Heart right ventricle (tissue), 16 donors: ENCODE measurements around the gene SERTAD2. TPM values are rescaled to one million over a fixed set of nuclear protein-coding genes. Genes with fewer than 3 reads are reported as not detected.
A peak's percentile ranks its signal among the peaks of the same experiment; 100 is the strongest.

Source experiments
- ATAC-seq, 8 donors: fragments of 200-7000 bp; cut with Tn5 transposase; one replicate each; pipeline ENCODE4 v1.9.1; 2020; ENCODE audit warnings: mild to moderate bottlenecking in 8 of 8, moderate library complexity in 8 of 8, moderate number of reproducible peaks in 1 of 8
- DNase-seq, 2 donors: peaks; one replicate each; pipeline ENCODE4 v3.0.0-alpha.2; 2020
- H3K27ac ChIP-seq, 10 donors: fragments of 200-600 bp; sonication (generic) in 2 of 10; one replicate each; pipeline versions ENCODE4 v1.5.0 to v1.8.0; 2020 to 2022; ENCODE audit warnings: mild to moderate bottlenecking in 3 of 10
- H3K27me3 ChIP-seq, 7 donors: fragments of 200-600 bp; one replicate each; pipeline ENCODE4 v1.8.0; 2021 to 2022; ENCODE audit warnings: mild to moderate bottlenecking in 2 of 7
- H3K36me3 ChIP-seq, 9 donors: fragments of 200-600 bp; sonication (generic) in 1 of 9; one replicate each; pipeline versions ENCODE4 v1.5.0 to v1.8.0; 2020 to 2022; ENCODE audit warnings: mild to moderate bottlenecking in 2 of 9
- H3K4me1 ChIP-seq, 9 donors: fragments of 200-600 bp; sonication (generic) in 1 of 9; one replicate each; pipeline versions ENCODE4 v1.5.0 to v1.8.0; 2020 to 2022; ENCODE audit warnings: mild to moderate bottlenecking in 4 of 9
- H3K4me3 ChIP-seq, 10 donors: fragments of 200-600 bp; sonication (generic) in 2 of 10; one replicate each; pipeline versions ENCODE4 v1.5.0 to v1.8.0; 2020 to 2022; ENCODE audit warnings: mild to moderate bottlenecking in 7 of 10, moderate library complexity in 2 of 10
- H3K9me3 ChIP-seq, 11 donors: fragments of 200-600 bp in 10 of 11; sonication (generic) in 2 of 11; one replicate each; pipeline versions ENCODE4 v1.5.0 to v1.8.0; 2013 to 2022; ENCODE audit warnings: mild to moderate bottlenecking in 2 of 11, control low read depth in 1 of 11, moderate library complexity in 1 of 11
- CTCF ChIP-seq, 9 donors: fragments of 200-600 bp; sonication (generic) in 2 of 9; IDR thresholded peaks; one replicate each; pipeline versions ENCODE4 v1.5.0 to v1.8.0; 2021 to 2022; ENCODE audit warnings: antibody characterized with exemption in 9 of 9, mild to moderate bottlenecking in 5 of 9, moderate library complexity in 1 of 9
- WGBS, 2 donors: extraction: QIAGEN DNeasy Blood & Tissue Kit; methylation state at CpG; one replicate each; pipeline ENCODE4 v1.1.7; 2013; ENCODE audit warnings: inconsistent platforms in 1 of 2; 5-methylcytosine and 5-hydroxymethylcytosine counted together
- intact Hi-C, 10 donors: fragments of 100-400 bp; cut with DNase I; formaldehyde crosslinking; loops; one replicate each; pipeline versions ENCODE4 v1.11.1 to v1.14.2; 2022
- polyA plus RNA-seq, 2 donors: library from polyadenylated mRNA; stranded (reverse); fragments of 200-250 nt; gene quantifications; one replicate each; pipeline ENCODE4 v1.2.3, GENCODE V29; 2013
- total RNA-seq, 10 donors: library from RNA; stranded (reverse); fragmentation: NEBNext Ultra II Directional in 3 of 10; extraction: Animal tissue kit (Norgen Biotek cat#: 25700) in 3 of 10; gene quantifications; one replicate each; pipeline versions ENCODE4 v1.2.1 to v1.2.4, GENCODE V29; 2021 to 2023
- donor health status: Arrhythmogenic right ventricular cardiomyopathy.
- donor health status: ischemic (EF 13 %, LVEDD 7.1; RV severe dilation, severe dysfunction).
- donor health status: healthy with polysubstance abuse.
- donor health status: DM: no; HTN: yes; CAD: no.
- donor health status: DM: no; HTN: no; CAD: no.
- donor health status: ischemic (EF 25% LVEDD 6.9; RV normal size, moderate dysfunction).
- donor health status: ischemic (EF 25% LVEDD 5.7; RV mildly dilated, moderate dysfunction).
- donor health status: healthy.
- donor health status: DM: yes; HTN: yes; CAD: no.
- donor health status: Ischemic cardiomyopathy.
- donor health status: ischemic (EF 35%, LVEDD 5.7; RV mildly dilated, moderate dysfunction).
- donor health status: nonischemic (EF 11% LVEDD 7.7; RV severe dilation, severe dysfunction).
- donor health status: DM: yes; HTN: yes; CAD: no.
- donor health status: PGD.
- donor health status: ischemic (EF 29% LVEDD 5.4; RV normal size, mild dysfunction).
- donor health status: nonischemic (EF 23%, LVEDD 6.1; RV moderate dilation, normal function).

SERTAD2 gene
- total and polyA plus RNA-seq, 12 donors = 5.6 to 20.9 (median 16.0) TPM

- intact Hi-C loops = loop anchor here in 2 of 10 donors (5.0 kb wide), 2 partner anchors 88 to 108 kb away; no protein-coding TSS in a partner anchor
- no peak for DNase-seq
- TF ChIP-seq CTCF (IDR thresholded peaks at IDR 0.05) = no peak
These were observed 5.5 kb upstream of the SERTAD2 start for GRCh38 chr2:64659252-64659651.

GRCh38 chr2:64658269-64658668 lies 4.6 kb upstream of the SERTAD2 start:
- Histone ChIP-seq H3K27ac (no peak overlapping the region), H3K4me1 (peaks cover 0 to 47% (median 15%) of the 10 kb centered on the region in 9 donors), H3K9me3 (no peaks in the 10 kb centered on the region), H3K36me3 (no peaks in the 10 kb centered on the region), H3K27me3 (no peaks in the 10 kb centered on the region), H3K4me3 (no peak overlapping the region)
- intact Hi-C loops = loop anchor here in 2 of 10 donors (5.0 kb wide), 2 partner anchors 89 to 109 kb away; no protein-coding TSS in a partner anchor
- ATAC-seq (no peak), DNase-seq (no peak)
- no peak for TF ChIP-seq CTCF (IDR thresholded peaks at IDR 0.05)
- 93 to 96% methylated on average over 6 of the region's 6 CpGs for WGBS, 2 donors

More at GRCh38 chr2:64659252-64659651, 5.5 kb upstream of the SERTAD2 start:
- Histone ChIP-seq H3K4me3 (no peak overlapping the region), H3K9me3 (no peaks in the 10 kb centered on the region), H3K4me1 (peaks cover 0 to 47% (median 15%) of the 10 kb centered on the region in 9 donors), H3K36me3 (no peaks in the 10 kb centered on the region), H3K27ac (no peak overlapping the region), H3K27me3 (no peaks in the 10 kb centered on the region)
- no peak for ATAC-seq
- WGBS, 2 donors = 92 to 98% methylated on average over 2 of the region's 2 CpGs

DNA sequence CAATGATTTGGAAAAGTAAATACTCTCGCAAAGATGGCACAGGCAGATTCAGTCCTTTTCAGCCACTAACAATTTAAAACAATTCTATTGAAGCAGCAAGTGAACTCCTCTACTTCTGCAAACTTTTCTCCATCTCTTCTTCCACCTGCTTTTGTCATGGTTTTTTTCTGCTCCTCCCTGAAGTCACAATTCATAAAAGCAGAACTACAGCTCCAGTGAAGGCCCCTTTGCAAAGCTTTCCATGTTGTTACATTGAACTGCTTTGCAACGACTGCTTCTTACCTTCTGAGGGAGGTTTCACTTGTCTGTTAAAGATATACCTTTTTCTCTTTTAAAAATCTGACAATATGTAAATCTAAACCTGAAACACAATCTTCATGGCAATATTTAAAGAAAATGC lies 3.7 kb upstream of the SERTAD2 start:
- H3K4me1 ChIP-seq = peaks cover 0 to 49% (median 18%) of the 10 kb centered on the region in 9 donors
- H3K36me3 ChIP-seq = no peaks in the 10 kb centered on the region
- ATAC-seq (no peak), DNase-seq (no peak)
- H3K9me3 ChIP-seq = no peaks in the 10 kb centered on the region
- intact Hi-C loops = loop anchor here in 2 of 10 donors (5.0 kb wide), 2 partner anchors 90 to 110 kb away; no protein-coding TSS in a partner anchor
- no peak for TF ChIP-seq CTCF (IDR thresholded peaks at IDR 0.05)
- H3K4me3 ChIP-seq = no peak overlapping the region
- peak overlapping the region in 1 of 10 donors; percentile 55 for H3K27ac ChIP-seq
- 89 to 93% methylated on average over 2 of the region's 2 CpGs for WGBS, 2 donors
- H3K27me3 ChIP-seq = no peaks in the 10 kb centered on the region

DNA sequence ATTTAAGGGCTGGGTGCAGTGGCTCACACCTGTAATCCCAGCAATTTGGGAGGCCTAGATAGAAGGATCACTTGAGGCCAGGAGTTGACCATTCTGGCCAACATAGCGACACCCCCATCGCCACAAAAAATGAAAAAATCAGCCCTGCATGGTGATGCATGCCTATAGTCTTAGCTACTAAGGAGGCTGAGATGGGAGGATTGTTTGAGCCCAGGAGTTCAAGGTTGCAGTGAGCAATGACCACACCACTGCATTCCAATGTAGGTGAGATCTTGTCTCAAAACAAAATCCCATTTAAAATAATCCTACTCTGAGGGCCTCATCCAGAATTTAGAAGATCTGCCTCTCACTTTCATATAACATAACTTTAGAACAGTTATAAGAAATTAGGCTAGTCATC lies 2.7 kb upstream of the SERTAD2 start:
- ATAC-seq (no peak), DNase-seq (no peak)
- Histone ChIP-seq H3K27me3 (no peaks in the 10 kb centered on the region), H3K4me3 (no peak overlapping the region), H3K27ac (peak overlapping the region in 1 of 10 donors; percentile 99), H3K4me1 (peaks cover 0 to 52% (median 28%) of the 10 kb centered on the region in 9 donors), H3K36me3 (no peaks in the 10 kb centered on the region), H3K9me3 (no peaks in the 10 kb centered on the region)
- WGBS, 2 donors = 94 to 97% methylated on average over 2 of the region's 2 CpGs
- intact Hi-C loops = loop anchor here in 2 of 10 donors (5.0 kb wide), 2 partner anchors 91 to 111 kb away; no protein-coding TSS in a partner anchor
- TF ChIP-seq CTCF (IDR thresholded peaks at IDR 0.05) = no peak
